IPS-18c (cell line): ENCODE data around the gene MAP1LC3A.
"Not testable (repeated sequence)": the region's sequence is repeated elsewhere in the genome, so short reads cannot be mapped to it uniquely, and the experiment has no call there.

Experiments
- H3K4me3 ChIP-seq: 2 replicates; pipeline ENCODE4 v1.7.0; 2013; ENCODE audit warnings: low read depth, mild to moderate bottlenecking, low read length, moderate library complexity; ENCODE audit not compliant: insufficient read depth
- H3K9me3 ChIP-seq: one replicate; pipeline ENCODE4 v1.6.1; 2013; ENCODE audit warnings: mild to moderate bottlenecking, low read length, moderate library complexity; ENCODE audit not compliant: control insufficient read depth, insufficient read depth

The MAP1LC3A gene

DNA sequence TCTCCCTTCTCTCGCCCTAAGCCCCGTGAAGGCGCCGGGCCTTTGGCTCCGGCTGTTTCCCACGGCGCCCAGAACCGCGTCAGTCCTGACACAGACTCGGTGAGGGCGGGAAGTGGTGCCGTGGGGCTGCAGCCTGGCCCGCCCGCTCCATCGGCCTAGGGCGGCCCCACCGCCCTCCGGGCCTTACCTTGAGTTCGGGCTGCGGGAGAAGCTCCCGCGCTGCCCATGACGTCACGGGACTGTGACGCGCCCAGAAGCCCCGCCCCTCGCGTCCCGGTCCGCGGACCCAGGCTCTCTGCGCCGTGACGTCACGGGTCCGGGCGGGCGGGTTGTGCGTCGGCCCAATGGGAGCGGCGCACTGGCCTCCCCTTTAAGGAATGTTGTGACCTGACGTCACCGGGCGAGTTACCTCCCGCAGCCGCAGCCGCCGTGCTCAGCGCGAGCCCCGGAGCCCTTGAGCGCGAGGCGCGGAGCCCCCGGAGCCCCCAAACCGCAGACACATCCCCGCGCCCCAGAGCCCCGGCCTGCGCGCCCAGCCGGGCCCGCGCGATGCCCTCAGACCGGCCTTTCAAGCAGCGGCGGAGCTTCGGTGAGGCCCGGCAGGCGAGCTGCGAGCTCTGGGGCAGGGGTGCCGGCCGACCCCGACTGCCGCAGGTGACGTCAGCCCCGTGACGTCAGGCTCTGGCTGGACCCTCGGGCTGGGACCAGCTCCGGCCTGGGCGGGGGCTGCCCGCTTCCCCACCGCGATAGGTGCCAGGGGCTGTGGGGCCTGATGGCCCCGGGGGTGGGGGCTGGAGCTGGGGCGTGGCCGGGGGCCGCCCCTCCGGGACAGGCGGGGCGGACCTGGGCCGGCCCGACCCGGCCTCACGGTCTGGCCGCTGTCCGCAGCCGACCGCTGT lies at the start of gene MAP1LC3A:
TSS of gene MAP1LC3A (plus strand) at position 399 of the 899 bp plus-strand sequence. CDS start at position 550, 151 bp downstream.
- Histone ChIP-seq H3K9me3 (no peaks in the 10 kb centered on the region), H3K4me3 (peak within 1 kb of the TSS; percentile 89)

DNA sequence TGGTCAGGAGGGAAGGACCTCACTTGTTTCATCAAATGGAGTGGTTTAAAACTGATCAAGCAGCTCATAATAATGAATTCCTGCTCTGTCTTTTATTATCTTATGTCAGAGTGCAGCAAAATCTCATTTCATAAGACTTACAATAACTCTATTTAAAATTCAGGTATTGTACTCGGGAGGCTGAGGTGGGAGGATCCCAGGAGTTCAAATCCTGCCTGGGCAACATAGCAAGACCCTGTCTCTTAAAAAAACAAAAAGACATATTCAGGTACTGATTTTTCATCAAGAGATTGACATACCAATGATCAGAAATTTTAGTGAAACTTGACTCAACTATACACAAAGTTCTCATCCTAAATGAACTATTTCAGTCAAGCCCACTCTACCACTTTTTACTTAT lies 47.9 kb upstream of the MAP1LC3A start:
- Histone ChIP-seq H3K9me3 (no peaks in the 10 kb centered on the region), H3K4me3 (no peak overlapping the region)

DNA sequence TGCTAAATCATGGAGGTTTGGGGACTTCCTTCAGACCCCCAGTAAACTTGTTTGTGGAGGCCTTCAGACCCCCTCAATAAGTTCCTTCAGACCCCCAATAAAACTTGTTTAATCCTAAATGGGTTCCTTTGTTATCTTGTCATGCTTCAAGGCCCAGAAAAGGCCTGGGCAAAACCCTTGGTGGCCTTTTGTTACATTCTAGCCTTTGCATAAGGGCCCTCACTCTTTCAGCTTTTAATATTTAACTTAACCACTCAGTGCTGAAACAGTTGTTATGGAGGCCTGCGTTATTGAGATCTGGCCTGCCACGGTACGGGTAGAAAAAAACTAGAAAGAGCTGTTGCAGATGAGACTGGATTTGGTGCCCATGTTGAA lies 46.6 kb upstream of the MAP1LC3A start:
- no peak overlapping the region for H3K4me3 ChIP-seq
- H3K9me3 ChIP-seq: no peaks in the 10 kb centered on the region

DNA sequence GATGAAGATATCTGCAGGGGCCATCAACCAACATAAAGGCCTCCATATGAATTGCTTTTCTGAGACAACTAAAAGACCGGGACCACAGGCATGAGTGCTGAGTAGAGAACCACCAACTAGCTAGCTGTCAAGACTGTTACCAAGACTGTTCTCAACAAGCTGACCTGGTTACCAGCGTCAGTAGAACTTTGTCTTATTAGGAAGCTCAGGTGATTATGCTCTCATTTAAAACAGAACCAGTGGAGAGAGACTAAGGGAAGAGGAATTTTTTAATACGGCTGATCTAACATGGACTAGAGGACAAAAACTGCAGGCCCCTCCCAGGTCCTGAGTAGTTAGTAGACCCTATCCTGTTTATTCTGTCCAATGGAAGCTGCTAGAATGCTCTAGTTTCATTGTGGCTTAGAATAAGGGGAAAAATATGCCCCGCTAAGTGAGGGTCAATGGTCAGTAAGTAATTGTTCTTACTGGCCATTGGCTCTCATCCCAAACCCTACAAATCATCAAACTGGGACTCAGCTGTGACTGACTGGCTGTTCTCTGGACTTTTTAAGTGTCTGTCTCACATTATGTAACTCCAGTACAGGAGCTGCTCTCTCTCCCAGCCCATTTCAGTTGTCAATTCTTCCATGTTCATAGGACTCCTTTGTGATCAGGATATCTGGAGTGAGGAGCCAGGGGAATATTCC lies 46.1 kb upstream of the MAP1LC3A start:
- H3K4me3 ChIP-seq: no peak overlapping the region
- H3K9me3 ChIP-seq: no peaks in the 10 kb centered on the region

DNA sequence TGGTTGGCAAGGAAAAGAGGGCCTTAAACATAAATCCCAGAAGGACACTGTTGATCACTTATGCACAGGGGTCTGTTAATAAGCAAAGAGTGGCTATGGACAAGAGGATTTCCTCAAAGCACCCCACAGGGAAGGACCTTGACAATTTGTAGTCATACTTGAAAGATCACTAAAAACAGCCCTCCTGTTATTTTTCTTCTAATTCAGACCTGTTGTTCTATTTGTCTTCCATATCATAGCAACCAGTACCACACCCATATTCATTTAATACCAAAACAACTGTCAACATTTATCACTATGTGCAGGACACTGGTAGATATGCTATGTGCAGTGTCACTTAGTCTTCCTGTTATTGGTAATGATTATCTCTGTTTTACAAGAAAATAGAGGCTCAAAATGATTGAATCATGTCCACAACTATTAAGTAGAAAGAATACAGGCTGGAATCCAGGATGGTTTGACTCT lies 45.5 kb upstream of the MAP1LC3A start:
- no peaks in the 10 kb centered on the region for H3K9me3 ChIP-seq
- H3K4me3 ChIP-seq: no peak overlapping the region

DNA sequence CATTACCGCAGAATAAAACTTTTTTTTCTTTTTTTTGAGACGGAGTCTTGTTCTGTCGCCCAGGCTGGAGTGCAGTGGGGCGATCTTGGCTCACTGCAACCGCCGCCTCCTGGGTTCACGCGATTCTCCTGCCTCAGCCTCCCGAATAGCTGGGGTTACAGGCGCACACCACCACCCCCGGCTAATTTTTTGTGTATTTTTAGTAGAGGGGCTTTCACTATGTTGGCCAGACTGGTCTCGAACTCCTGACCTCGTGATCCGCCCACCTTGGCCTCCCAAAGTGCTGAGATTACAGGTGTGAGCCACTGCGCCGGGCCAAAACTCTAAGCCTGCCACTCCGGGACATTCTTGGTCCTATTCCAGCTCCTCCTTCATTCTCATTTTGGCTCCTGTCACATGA lies 44.5 kb upstream of the MAP1LC3A start:
- H3K4me3 ChIP-seq, H3K9me3 ChIP-seq: not testable (repeated sequence)

DNA sequence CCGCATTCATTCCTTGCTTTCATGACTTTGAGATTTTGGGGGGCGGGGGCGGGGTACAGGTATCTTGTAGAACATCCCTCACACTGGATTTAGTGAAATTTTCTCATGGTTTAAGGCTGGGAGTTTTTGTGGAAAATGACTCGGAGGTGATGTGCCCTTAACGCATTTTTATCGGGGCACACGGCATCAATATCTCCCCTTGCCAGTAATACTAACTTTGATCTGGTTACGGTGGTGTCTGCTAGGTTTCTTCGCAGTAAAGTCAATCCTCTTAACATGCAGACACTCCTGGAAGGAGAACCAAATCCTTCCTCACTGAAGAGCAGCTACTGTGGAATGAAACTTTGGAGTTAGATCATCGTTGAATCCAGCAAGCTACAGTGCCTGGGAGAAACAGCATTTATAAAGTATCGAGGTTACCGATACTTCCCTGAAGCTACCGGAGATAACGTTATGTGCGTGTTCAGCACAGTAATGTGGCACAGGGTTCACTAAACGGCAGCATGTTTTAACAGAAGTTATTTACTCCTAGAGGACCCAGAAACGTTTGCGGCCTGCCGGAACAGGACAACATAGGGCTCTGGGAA lies 43.5 kb upstream of the MAP1LC3A start:
- H3K4me3 ChIP-seq: peak overlapping the region; percentile 82
- H3K9me3 ChIP-seq: no peaks in the 10 kb centered on the region

DNA sequence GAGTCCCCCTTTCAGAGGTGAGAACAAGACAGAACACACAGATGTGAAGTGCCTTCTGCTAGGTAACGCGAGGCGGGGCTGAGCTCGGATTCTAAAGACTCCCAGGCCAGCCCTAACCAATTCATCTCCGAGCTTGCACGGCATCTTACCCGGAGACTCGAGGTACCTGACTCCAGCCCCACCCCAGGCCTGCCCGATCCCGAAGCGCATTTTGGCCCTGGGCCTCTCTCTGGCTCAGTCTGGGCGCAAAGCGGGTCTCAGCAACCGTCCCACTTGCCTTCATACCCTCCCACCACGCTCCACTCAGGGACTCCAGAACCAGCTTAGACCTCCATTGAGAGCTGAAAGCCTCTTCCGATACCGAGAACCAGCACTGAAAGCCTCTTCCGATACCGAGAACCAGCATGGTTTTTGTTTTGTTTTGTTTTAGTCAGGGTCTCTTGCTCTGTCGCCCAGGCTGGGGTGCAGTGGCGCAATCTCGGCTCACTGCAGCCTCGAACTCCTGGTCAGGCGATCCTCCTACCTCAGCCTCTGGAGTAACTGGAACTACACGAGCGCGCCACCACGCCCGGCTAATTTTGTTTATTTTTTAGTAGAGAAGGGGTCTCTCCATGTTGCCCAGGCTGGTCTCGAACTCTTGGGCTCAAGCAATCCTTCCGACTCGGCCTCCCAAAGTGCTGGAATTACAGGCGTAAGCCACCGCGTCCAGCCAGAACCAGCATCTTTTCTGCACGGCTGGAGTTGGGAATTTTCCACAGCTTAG lies 42.9 kb upstream of the MAP1LC3A start:
- no peaks in the 10 kb centered on the region for H3K9me3 ChIP-seq
- H3K4me3 ChIP-seq: peak overlapping the region; percentile 82

DNA sequence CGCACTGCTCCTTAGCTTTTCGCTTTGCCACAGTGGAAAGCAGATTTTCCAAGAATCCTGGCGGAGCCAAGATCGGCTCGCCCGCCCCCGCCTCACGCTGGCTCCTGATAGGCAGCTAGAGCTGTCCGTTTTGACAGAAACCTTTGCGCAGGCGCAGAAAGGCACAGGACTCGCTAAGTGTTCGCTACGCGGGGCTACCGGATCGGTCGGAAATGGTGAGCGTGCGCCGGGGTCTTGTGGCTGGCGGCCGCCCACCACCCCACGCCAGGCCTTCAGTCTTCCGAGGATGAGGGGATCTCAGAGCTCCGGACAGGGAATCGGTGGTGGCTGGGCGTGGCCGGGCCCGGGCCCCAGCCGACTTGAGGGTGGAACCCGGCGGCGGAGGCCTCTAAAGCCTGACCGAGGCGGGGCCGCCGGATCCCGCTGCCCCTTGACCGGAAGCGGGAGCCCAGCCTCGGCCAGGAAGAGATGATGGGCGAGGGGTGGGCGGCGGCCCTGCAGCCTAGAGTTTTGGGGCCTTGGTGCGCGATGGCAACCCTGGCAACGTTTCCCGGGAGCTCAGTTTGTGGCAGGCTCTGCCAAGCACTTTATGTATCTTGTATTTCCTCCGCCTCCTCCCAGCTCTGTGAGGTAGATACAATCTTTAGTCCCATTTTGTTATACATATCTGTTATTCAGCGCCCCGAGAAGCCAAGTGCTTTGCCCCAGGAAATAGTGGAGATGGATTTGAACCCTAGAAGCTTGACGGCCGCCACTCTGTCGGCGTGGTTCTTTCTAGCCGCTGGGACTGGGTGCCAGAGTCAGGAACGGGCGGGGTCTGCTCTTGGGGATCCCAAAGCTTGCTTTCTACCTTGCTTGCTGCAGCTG lies 42.0 kb upstream of the MAP1LC3A start, which contains the start of gene DYNLRB1:
TSS of gene DYNLRB1 (plus strand) at position 176 of the 867 bp plus-strand sequence. CDS start at position 213, 37 bp downstream.
- H3K4me3 ChIP-seq: peak within 1 kb of the TSS; percentile 82
- no peaks in the 10 kb centered on the region for H3K9me3 ChIP-seq

DNA sequence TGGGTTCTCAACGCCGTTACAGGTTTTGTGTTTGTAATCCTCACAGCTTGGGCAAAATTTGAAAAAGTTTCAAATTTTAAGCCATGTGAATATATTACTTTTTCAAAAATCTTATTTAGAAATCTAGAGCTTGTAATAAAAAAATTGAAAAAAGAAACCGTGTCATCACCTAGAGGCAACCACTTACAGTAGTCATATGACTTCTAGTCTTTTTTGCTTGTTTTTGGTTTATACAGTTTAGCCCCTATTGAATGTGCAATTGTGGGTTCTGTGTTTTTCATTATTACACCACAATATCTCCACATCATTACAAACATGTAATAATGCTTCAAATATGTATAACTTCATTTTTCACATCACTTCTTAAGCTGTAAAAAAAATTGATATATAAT lies 41.4 kb upstream of the MAP1LC3A start:
- Histone ChIP-seq H3K9me3 (peaks cover 2% of the 10 kb centered on the region), H3K4me3 (peak overlapping the region; percentile 82)

DNA sequence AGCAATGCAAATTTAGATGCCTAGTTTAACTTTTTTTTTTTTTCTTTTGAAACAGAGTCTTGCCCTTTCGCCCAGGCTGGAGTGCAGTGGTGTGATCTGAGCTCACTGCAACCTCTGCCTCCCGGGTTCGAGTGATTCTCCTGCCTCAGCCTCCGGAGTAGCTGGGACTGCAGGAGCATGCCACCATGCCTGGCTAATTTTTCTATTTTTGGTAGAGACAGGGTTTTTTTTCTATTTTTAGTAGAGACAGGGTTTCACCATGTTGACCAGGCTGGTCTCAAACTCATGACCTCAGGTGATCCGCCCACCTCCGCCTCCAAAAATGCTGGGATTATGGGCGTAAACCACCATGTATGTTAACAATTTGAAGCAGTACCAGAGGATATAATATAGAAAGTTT lies 39.7 kb upstream of the MAP1LC3A start:
- H3K9me3 ChIP-seq: not testable (repeated sequence)

DNA sequence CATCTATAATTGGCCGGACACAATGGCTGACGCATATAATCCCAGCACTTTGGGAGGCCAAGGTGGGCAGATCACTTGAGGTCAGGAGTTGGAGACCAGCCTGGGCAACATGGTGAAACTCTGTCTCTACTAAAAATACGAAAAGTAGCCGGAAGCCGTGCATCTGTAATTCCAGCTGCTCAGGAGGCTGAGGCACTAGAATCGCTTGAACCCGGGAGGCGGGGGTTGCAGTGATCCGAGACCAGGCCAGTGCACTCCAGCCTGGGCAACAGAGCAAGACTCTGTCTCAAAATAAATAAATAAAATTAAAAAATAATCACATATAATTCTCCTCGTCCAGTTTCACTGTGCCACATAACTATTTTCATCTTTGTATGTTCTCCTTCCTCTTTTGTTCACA lies 38.7 kb upstream of the MAP1LC3A start:
- H3K4me3 ChIP-seq, H3K9me3 ChIP-seq: not testable (repeated sequence)

More for the DNA sequence above, 39.7 kb upstream of the MAP1LC3A start:
- not testable (repeated sequence) for H3K4me3 ChIP-seq

DNA sequence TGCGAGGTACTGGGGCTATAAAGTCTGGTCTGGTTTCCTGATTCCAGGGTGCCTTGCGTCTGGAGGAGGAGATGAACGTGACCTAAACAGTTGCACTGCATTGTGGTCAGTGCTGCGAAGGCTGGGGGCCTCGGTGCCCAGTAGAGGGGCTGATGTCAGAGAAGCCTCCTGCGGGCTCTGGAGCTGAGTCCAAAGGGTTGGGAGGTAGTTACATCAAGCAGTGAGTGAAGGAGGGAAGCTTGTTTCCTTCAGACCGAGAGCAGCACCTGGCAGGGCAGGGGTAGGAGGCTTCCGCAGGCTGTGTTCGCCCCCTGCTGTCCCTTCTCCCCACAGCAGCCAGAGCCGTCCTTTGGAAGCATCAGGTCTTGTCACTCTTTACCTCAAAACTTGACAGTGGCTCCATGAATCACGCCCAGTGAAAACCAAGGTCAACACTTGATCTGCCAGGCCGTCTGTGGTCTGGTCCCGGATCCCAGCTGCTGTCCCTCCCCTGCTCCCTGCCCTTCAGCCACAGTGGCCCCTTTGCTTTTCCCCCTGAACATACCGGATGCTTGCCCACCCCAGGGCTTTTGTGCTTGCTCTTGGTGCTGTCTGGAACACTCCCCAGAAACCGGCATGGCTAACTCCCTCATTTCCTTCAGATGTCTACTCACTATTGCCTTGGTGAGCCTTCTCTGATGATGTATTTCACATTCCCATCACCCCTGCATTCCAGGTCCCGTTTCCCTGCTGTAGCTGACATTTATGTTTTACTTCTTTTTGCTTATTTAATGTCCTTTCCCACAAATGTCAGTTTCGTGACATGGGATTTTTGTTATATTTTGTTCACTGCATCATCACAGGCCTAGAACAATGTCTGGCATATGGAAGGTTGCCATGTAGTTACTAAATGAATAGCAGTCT lies 35.3 kb upstream of the MAP1LC3A start:
- Histone ChIP-seq H3K4me3 (no peak overlapping the region), H3K9me3 (peaks cover 4% of the 10 kb centered on the region)

DNA sequence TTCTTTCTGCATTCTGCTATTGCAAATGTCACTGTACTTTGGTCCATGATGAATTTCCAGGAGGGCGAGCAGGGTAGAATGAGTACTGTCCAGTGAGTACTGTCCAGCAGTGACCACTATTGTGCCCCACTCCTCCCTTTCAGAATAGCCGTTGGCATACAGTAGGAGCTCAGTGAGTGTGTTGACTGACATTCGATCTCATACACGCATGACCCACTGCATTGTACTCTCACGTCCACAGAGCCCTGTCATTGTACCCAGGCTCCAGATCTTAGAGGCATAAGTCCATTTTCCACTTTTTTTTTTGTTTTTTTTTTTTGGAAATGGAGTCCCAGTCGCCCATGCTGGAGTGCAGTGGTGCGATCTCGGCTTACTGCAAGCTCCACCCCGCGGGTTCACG lies 34.1 kb upstream of the MAP1LC3A start:
- H3K4me3 ChIP-seq: no peak overlapping the region
- H3K9me3 ChIP-seq: peaks cover 4% of the 10 kb centered on the region

DNA sequence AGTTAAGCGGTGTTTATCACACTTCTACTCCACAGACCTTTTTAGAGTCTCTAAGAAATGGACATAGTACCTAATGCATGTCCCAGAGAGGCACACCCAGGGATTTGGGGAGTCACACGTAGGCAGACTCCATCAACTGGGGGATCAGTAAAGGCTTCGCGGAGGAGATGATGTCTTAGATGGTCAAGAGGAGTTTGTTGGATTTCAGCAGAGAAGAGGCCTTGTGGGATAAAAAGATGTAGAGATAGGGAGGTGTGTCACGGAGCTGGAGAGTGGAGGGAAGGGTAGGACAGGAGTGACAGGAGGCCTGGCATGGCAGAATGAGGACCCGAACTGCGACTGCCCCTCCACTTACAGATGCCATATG lies 33.2 kb upstream of the MAP1LC3A start:
- H3K9me3 ChIP-seq: peaks cover 4% of the 10 kb centered on the region
- H3K4me3 ChIP-seq: no peak overlapping the region
